HG03108 (cell line): ENCODE results near the gene ITGA5.
"Not testable (repeated sequence)": the region's sequence is repeated elsewhere in the genome, so short reads cannot be mapped to it uniquely, and the experiment has no call there.

Source experiments
- ATAC-seq: cut with Tn5 transposase; IDR thresholded peaks from one replicate; pipeline ENCODE4 v1.9.1; 2021; ENCODE audit warnings: moderate library complexity; ENCODE audit not compliant: unreplicated experiment

The ITGA5 gene

DNA sequence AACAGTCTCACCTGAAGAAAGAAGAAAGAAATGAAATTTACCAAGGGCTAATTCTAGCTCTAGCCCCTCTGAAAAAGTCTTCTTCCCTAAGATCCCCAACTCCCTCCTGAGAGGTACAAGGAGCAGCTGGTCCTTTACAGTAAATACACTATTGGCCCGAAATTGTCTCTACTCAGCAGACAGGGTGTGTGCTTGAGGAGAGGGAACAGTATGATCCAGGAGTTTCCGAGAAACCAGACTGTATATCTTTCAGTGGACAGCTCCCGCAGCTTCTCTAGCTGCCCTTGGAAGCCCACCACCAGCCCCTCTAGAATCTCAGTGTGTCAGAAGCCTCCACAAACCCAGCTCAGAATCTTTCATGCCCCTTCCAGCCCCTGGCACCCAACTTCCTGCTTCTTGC is 62.8 kb downstream of the ITGA5 start:
- no peak for ATAC-seq

DNA sequence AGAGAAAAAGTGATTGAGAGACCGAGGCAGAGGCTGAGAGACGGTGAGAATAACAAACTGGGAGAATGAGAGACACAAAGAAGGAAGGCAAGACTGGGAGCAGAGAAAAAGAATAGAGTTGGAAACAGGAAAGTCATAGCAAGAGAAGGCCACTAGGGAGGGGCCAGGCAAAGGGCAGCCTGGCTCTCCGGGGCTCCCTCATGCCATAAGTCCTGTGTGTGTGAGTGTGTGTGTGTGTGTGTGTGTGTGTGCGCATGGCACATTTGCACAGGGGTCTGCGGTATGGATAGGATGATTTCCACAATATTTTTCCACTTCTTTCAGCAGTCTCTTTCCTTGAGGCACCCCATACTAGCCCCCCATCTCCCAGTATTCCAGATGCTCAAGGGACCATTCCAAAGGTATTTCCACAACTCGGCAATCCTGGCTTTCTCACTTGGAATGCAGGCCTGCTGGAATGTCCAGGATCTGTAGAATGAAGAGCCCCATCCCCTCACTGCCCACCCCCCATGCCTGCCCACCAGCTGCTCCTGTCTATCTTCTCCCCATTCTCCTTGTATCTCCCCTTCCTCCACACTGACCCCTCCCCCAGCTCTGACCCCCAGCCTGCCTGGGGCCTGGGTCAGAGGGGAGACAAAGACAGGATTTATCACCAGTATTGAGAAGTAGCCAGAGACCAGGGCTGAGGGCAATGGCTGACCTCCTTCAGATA is 63.8 kb downstream of the ITGA5 start:
- ATAC-seq: no peak

DNA sequence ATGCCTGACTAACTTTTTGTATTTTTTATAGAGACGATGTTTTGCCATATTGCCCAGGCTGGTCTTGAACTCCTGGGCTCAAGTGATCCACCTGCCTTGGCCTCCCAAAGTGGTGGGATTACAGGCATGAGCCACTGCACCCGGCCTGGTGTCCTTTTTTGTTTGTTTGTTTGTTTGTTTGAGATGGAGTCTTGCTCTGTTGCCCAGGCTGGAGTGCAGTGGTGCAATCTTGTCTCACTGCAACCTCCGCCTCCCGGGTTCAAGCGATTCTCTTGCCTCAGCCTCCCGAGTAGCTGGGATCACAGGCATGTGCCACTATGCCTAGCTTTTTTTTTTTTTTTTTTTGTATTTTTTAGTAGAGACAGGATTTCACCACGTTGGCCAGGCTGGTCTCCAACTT is 64.8 kb downstream of the ITGA5 start:
- ATAC-seq: not testable (repeated sequence)

DNA sequence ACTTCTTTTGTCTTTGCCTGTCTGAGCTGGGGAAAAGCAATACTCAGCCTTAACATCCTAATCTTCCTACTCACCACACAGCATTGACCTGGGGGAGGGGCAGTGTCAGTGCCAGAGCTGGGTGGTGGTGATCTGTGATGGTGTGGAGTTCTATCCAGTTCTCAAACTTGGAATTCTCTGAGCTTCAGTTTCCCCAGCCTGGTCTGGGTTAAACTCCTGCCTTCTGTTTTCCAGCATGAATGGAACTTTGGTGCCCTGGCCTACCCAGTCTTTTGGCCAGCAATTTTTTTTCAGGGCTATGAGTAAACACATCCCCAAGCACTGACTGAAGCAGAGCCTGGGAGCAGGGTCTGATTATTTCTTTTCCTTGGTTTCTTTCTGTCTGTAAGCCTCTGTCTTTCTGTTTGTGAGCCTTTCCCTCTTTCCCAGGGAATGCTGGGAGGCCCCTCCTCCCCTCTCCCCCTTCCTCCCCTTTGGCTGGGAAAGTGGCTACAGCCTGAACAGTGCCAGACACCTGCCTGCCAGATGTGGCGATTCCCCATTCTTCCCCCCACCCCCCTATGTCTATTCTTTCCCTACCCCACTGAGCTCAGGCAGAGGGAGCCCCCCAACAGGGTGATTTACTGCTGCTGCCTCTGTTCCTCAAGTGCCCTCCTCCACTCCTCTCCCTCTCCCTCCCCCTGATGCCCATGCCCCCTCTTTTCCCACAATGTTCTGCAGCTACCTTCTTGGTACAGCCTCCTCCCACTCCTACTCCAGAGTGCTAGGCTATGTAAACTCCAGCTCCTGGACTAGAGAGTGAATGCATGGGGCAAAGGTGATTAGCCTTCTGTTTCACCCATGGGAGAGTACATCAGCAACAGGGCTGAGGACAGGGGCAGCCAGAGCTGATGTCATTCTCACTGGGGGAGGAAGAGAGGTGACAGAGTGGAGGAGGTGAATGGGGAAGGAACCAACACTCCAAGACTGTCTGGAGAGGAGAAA is 65.9 kb downstream of the ITGA5 start:
- no peak for ATAC-seq

DNA sequence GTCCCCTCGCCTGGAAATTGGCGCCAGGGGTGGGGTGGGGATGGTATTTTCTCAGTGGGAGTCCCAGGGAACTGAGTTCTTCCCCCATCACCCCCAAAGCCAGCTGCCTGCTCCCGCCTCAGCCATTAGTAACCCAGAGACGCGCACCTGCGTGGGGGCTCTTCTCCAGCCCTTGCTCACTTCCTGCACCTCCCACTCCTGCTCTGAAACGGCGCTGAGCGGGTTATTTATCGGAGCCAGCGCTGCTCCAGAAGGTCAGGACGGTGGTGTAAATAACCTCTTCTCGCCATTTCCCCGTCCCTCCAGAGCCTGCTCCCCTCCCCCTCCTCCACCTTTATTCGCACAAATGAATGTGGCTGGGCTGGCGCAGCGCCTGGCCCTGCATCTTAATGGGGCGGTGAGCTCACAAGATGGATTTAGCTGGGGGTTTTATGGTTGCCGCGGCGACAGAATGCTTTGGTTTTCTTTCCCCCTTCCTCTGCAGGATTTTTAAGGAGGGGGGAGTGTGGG is 67.0 kb downstream of the ITGA5 start:
- ATAC-seq: no peak

DNA sequence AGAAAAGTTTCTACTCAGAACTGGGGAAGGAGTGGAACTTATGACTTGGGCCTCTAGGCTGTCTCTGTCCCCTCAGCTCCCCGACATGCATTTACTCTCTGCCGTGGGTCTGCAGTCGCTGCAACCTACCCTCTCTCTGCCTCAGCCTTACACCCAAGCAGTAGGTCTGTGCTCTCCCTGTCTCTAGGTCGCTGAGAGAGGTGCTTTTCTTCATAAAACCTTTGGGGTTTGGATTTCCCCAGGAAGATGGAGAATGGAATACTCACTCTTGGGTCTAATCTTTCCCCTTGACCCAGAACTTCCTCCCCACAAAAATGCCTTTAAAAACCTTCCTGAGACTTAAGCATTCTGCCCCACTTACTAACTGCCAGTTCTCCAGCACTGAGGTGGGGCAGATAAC is 67.7 kb downstream of the ITGA5 start:
- no peak for ATAC-seq

DNA sequence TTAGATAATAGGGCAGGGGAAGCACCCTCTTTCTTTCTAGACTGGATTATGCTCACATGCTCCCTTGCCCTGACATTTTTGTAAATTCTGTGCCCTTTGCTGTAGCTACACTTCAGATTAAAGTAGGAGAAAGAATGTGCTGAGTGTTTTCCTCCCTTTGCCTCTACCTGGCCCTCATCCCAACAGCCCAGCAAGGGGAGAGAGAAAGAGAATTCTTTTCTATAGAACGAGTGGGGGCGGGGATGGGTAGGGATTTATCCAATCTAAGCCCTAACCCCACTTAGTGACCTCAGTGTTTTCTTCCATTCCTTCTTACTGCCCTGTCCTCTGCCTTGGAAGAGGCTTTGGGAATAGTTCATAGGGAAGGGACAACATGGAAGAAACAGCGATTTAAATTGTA is 68.3 kb downstream of the ITGA5 start:
- ATAC-seq: no peak

DNA sequence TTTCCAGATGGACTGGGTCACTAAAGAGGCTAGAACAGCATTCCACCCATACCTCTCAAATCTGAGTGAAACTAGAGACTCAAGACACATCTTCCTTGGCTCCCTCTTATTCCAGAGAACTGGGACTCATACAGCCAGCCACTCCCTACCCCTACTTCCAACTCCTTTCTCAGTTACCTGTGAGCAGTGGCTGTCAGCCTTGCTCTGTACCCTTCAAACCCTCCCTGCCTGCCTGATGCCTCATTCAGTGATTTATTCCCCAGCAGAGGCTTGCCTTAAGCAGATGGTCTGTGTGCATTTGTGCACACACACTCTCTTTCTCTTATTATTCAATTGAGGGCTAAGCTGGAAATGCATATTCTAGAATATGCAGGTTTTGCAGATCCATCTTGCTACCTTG is 69.4 kb downstream of the ITGA5 start:
- no peak for ATAC-seq

DNA sequence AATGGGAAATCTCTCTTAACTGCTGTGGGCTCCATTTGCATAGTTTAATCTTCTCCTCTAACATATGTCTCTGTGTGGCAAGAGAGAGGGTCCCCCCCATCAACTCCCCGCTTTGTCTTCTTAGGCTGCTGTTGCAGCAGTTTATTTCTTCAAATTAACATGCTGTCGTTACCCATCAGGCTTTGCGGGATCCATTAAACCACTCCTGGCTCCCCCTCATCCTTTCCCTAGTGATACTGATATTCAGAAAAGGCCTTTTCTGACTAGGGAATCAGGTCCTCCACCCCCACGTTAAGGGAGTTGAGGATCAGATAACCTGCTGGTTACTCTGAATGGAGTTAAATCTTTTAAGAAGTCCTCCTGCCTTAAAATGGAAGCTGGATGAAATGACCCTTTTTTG is 70.0 kb downstream of the ITGA5 start:
- ATAC-seq: no peak
